Stimulated activated CD4-positive, alpha-beta T cell treated with anti-CD3 and anti-CD28 coated beads, Interleukin-12 subunit alpha, Interleukin-12 subunit beta, amount 100 ng/mL, for 48 hours (primary cell): ENCODE results near the gene LCN2.
"Not testable (repeated sequence)": the region's sequence is repeated elsewhere in the genome, so short reads cannot be mapped to it uniquely, and the experiment has no call there.

Source experiments
- DNase-seq, 3 donors: peaks; one replicate each; pipeline ENCODE4 v3.0.0-alpha.2; 2020; ENCODE audit warnings: low read depth in 2 of 3, low spot score in 1 of 3

The LCN2 gene

DNA sequence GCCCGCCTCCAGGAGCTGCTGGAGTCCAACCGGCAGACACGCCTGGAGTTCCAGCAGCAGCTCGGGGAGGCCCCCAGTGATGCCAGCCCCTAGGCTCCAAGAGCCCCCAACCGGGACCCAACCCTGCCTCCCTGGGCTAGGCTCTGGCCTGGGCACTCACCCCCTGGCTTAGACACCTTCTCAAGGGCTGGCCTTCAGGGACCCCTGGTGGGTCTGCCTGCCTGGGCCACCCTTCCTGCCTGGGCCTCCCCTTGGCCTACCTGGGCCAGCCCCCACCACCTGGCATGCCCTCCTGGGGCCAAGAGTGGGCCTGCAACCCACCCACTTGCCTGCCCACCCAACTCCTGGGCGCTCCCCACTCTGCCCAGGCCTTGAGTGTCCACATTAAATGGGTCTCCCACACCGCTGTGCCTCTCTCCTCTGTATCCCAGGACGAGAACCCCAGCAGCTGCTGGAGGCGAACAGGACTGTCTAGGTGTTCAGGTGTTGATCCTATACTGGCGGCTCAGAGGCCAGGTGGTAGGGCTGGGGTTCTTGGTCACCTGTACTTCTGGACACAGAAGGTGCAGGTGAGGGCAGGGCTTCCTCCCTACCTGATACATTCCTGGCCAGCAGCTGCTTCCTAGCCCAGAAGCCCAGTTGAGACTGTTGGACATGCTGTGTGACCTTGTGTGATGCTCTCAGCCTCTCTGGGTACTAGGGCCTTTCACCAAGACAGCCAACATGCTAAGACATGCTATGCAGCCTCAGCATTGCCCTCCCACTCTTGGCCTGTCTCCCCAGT lies 14.5 kb downstream of the LCN2 start:
- no peak for DNase-seq

DNA sequence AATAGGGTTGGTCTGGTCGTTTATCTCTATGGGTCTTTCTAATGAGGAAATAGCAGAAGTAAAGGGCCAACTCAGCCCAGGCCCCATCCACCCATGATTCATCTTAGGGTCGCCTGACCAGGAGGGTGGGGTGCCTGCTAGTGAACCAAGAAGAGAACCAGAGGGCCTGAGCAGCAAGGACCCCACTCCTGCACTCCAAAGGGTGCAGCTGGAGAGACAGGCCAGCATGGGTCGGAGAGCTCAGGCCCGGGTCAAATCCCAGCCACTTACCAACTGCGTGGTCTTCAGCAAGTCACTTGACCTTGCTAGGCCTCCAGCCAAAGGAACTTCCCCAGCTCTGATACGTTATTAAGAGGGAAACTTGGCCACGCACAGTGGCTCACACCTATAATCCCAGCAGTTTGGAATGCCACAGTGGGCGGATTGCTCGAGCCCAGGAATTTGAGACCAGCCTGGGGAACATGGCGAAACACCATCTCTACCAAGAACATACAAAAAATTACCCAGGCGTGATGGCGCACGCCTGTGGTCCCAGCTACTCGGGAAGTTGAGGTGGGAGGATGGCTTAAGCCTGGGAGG lies 15.1 kb downstream of the LCN2 start:
- DNase-seq, result no peak

DNA sequence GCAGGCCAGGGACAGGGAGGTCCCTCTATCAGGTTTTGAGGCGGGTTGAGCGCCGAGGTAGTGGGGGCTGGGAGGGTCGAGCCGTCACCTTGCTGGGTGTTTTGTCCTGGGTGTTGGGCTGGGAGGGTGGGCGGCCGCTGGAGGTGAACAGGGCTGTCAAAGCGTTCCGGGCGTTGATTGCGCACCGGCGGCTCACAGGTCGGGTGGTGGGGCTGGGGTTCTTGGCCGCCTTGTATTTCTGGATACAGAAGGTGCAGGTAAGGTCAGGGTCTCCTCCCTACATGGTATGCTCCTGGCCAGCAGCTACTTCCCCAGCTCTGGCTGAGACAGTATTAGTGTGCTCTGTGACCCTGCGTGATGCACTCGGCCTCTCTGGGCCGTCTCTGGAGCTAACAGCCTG lies 16.9 kb downstream of the LCN2 start:
- DNase-seq, result no peak

DNA sequence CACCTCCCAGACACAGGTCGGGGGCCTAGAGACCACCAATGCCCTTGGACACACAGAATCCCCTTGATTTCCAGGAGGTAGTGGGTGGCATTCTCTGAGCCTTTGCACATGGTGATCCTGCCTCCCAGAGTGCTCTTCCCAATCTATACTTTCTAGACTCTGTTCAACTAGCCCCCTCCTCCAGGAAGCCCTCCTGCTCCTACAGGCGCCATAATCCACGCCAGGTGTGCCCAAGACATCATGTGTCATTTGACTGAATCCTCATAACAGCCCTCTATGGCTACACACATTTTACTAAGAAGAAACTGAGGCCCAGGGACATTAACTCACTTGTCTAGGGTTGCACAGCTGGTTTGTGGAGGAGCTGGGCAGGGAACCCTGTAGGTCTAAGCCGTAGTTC lies 18.0 kb downstream of the LCN2 start:
- DNase-seq, result no peak

DNA sequence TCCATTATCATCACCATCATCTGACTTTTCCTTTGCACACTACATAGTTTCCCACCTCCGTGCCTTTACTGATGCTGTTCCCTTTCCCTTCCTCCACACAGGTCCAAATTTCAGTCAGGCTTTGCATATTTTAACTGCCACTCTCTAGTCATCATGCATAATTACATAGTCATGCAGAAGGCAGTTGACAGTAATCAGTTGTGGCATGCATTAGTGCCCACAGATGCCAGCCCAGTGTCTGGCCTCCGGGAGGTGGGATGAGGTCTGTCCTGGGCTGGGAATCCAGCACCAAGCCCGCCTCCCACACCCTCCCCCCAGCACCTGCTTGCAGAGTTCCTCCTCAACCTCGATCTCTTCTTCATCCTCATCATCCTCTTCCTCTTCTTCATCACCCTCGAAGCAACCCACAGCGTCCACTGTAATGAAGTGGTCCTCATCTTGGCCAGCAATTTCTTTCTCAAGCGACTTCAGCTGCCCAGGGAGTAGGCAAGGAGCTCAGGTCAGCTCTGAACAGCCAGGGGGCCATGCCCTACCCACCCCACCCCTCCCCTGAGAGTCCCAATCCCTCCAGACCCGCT lies 19.6 kb downstream of the LCN2 start:
- no peak for DNase-seq

DNA sequence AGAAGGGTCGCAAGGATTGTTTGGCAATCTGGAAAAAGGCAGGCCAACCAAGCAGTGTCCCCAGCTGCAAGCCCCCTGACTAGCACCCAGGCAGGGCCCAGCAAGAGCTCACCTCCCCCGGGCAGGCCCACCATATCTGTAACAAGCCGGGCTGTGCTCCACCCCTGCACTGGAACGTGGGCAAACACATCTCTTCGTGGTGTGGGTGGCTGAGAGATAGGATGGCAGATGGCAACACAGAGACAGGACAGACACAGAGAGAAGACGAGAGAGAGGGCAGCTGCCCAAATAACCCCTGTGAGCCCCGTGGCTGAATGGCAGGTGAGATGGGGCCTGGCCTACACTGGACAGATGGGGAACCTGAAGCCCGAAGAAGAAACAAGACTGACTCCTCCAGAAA lies 20.2 kb downstream of the LCN2 start:
- DNase-seq, result no peak

DNA sequence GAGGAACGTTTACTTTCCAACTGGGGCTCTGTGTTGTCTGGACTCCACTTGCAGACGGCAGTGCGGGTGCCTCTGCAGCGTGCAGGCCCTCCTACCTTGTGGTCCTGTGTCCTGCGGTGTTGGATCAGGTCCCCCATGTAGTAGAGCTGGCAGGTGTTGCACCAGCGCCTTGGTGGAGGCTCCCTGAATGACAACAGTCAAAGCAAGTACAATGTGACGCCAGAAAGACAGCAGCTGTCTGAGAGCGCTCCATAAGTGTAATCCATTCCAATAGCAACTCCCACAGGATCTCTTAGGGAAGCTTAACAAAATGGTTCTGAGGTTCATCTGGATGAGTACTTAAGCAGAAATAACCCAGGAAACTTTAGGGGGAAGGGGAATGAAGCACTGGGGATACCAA lies 20.7 kb downstream of the LCN2 start:
- no peak for DNase-seq

DNA sequence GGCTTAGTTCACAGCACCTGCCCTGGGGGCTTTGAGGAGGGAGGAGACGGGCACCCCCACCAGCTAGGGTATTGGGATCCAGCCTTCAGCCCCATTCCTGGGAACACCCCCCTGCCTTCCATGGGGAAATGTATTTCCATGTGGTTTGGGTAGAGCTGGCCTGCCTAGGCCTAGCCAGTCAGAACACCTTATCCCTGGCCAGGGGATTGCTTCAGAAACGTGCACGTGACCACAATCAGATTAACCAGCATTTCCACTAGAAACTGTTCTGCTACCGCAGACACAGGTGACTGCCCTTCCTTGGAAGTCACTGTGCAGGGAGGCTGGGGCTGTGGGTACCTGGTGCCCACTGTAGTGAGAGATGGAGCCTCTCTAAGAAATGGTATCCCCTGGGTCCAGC lies 24.8 kb downstream of the LCN2 start:
- no peak for DNase-seq

DNA sequence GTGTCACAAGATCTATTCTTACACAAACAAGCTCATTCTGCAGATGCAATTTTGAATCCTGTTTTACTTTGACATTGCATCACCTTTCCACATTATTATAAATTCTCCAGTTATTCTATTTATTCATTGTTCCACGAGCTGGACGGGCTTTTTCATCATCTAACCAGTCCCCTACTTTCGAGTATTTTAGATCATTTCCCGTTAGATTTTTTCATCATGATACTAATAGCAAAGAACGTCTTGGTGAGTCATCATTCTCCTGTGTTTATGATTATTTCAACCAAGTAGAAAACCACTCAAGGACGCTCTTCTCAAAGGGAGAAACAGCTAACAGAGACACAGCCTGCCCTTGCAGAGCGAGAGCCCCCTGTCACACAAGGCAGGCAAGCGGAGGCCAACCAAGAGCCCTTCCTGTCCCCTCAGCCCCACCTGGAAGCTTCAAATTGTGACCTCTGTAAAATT lies 25.9 kb downstream of the LCN2 start:
- DNase-seq, result no peak

DNA sequence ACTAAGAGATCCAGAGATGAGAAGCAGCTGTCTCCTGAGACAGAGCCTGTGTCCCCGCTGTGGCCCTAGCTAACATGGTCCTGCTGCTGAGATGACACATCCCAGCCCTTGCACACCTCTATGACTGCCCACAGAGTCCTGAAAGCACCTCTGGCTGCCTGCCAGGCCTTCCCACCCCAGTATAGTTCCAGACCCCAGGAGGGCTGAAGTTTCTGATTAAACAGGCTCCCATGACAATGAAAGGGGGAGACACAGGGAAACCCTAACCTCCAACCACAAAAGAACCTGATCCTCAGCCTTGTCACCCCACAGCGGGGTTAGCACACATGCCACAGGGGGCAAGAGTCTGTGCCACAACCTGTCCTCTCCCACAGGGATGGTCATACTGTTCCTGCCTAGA lies 26.5 kb downstream of the LCN2 start:
- DNase-seq, result no peak

DNA sequence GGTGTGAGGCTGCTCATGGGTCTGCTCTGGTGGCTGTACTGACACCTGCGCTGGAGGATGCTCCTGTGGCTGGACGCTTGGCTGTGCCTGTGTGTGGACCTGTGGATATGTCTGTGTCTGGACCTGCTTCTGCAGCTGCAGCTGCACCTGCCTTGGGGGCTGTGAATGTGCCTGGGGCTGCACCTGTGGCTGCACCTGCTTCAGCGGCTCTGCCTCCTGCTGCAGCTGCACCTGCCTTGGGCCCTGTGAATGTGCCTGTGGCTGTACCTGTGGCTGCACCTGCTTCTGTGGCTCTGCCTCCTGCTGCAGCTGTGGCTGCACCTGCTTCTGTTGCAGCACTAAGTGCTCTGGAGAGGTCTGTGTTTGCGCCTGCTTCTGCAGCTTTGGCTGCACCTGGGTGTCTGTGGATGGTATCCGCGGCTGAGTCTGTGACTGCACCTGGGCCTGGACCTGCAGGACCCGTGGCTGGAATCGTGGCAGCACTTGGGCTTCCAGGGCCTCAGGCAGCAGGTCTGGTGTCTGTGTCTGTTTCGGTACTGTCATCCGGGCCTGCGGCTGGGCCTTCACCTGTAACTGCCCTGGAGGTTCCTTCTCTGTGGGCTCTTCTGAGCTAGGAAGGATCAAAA lies 29.7 kb downstream of the LCN2 start:
- DNase-seq, result no peak

DNA sequence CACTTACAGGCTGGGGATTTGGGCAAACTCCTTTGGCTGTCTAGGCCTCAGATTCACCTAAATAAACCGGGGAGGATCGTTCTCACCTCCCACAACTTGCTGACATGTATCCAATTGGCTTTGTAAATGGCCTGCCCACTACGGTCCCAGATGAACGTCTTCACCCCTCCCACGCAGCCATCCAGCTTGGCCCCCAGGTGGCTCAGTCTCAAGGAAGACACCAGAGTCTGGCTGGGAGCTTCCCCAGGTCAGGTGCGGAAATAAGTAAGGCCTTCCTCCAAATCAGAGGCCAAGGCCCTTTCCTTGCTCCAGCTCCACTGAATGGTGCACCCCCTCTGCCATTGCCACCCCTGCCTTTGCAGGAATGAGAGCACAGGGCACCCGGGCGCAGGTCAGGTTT lies 30.7 kb downstream of the LCN2 start:
- no peak for DNase-seq

DNA sequence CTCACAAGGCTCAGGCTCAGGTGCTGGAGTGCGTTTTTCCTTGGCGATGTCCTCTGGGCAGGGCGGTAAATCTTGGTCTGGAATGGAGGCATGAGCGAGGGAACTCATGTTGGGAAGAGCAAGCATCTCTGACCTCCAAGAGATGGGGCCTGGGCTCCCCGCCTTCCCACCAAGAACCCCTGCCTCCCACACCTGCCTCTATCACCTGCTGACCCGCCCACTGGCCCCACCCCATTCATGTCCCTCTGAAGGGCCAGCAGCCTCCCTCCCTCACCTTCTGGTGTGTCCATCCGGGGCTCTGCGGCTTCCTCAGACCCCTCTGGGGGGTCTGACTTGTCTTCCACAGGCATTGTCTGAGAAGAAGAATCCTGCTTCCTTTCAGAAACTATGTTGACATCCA lies 31.2 kb downstream of the LCN2 start:
- no peak for DNase-seq

DNA sequence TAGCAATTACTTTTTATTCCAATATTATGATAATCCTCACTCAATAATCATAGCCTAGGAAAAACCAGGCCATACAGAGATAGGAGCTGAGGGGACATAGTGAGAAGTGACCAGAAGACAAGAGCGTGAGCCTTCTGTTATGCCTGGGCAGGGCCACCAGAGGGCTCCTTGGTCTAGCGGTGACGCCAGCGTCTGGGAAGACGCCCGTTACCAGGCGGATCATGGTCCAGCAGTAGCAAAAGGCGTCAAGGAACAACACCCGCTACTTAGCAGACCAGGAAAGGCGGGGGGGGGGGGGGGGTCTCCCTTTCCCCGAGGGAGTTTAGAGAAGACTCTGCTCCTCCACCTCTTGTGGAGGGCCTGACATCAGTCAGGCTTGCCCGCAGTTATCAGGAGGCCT lies 32.2 kb downstream of the LCN2 start:
- DNase-seq, result not testable (repeated sequence)

DNA sequence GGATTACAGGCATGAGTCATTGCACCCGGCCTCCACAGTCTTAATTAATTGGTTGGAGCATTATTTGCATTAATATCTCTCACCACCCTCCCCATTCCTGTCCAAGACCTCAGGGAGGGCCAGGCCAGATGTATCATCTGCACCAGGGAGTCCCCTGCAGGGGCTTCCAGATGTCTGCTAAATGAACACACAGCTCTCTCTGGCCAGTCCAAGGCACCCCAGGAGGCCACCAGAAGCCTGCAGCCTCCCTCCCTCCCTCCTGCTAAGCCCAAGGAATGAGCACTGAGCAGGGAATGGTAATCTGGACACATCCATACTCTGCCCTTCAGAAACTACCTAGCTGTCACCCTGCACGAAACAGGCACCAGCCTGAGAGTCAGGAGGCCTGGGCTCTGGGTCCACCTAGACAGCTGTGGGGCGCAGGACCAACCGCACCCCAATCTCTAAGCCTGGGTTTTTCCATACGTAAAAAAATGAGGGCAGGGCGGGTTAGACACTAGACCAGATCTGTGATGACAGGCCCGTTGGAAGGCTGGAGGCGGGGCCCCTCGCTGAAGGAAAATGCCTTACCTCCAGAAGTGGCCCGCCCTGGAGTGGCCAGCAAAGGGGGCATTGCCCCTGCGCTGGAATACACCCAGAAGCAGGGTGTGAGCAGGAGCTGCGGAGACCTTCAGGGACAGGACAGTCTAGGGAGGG lies 33.8 kb downstream of the LCN2 start:
- no peak for DNase-seq

DNA sequence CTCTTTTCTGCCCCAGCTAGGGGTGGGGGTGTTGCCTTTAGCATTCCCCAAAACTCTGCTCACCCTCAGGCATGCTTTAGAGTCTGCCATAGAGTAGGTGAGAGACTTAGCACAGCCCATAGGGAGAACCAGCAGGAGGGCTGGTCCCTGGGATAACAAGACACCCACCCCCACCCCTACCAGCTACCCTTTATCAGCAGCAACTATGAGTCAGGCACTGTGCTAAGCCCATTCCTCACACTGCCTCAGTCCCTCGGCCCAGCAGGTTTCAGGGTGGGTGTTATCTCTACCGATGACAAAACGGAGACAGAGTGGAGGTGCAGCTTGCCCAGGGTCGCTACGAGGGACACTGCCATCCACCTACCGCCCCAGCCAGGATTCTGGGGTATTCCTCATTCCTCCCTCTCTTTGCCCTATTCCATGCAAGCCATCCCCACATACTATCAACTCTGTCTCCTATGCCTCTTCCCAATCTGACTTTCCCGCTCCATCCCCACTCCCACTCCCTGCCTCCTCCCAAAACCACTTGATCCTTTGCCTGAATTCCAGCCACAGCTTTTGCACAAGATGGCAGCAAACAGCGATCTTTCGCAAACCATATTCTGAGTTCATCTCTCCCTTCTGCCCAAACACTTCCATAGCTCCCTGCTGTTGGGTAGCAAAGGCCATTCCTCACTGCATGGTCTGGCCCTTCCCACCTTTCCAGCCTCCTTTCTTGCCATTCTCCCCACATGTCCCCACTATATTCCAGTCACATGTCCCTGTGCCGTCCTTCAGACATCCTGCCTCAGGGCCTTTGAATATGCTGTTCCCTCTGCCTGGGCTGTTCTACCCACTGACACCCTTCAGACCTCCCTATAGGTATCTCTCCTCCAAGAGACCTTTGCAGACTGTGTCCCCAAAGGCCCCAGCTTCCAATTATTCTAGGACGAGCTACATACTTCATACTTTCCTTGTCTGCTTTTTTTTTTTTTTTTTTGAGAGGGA lies 37.0 kb downstream of the LCN2 start:
- DNase-seq, result no peak

DNA sequence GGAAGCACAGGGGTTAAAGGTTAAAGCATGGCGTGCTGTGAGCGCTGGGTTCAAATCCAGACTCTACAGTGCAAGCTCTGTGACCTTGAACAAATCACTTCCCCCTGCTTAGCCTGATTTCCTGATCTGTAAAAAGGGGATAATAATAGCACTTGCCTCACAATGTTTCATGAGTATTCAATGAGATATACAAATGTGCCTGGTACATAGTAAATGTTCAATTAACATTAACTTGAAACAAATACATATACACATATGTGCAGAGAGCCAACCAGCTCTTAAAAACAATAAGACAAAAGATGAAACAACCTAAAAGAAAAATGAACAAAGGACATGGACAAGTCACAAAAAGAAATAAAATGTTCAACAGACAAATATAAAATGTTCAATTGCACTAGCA lies 38.1 kb downstream of the LCN2 start:
- no peak for DNase-seq

DNA sequence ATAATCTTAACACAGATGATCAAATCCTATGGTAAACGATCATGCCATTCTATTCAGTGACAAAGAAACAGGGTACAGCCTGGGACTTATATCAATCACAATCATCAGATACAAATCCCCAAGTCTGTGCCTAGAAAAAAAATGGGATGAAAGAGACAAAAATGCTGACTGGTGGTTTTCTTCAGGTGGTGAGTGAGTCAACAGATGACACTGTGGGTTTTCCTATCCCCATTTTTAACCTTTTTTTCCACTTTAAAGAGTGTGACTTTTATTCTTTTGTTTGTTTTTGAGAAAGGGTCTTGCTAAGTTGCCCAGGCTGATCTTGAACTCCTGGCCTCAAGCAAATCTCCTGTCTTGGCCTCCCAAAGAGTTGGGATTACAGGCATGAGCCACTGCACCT lies 39.0 kb downstream of the LCN2 start:
- DNase-seq, result no peak

DNA sequence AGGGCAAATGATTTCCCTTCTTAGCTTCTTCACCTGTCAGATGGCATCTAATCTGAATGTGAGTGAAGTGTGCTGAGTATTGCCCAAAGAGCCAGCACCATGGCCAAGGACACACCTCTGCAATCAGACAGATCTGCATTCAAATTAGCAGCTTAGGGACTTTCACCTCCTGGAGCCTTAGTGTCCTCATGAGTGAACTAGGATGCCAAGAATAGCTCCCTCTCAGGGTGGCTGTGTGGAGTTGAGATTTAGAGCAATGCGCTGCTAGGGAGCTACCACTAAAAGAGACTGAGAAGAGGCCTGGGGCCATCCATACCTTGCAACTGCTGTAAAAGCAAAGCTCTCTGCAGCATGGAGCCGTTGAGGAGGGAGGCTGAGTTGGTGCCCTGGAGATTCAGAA lies 40.8 kb downstream of the LCN2 start:
- no peak for DNase-seq
